Activated B cell treated with CpG ODN at 0.5 μM for 24 hours (primary cell): ENCODE results near the gene NEK4. TPM values are rescaled to one million over a fixed set of nuclear protein-coding genes. Genes with fewer than 3 reads are reported as not detected.

Experiments
- ATAC-seq: fragments of 200-7000 bp; cut with Tn5 transposase; one replicate; pipeline ENCODE4 v1.10.0; 2021; ENCODE audit warnings: low read depth, mild to moderate bottlenecking, moderate library complexity
- CTCF ChIA-PET: fragments of 350-600 bp; sonication (Branson Sonifier 250); formaldehyde crosslinking; loops from one replicate; lab custom pipeline; 2021; ENCODE audit warnings: antibody characterized with exemption; lab: Charles Lee
- POLR2A ChIA-PET: fragments of 350-600 bp; sonication (Branson Sonifier 250); formaldehyde crosslinking; loops from one replicate; lab custom pipeline; 2021; ENCODE audit warnings: antibody characterized with exemption; lab: Charles Lee
- DNase-seq: peaks from one replicate; pipeline ENCODE4 v3.0.0; 2022
- H3K27ac Mint-ChIP-seq: one replicate; pipeline ENCODE4 v1.8.0; 2020; ENCODE audit warnings: mixed read lengths
- H3K27me3 Mint-ChIP-seq: one replicate; pipeline ENCODE4 v1.8.0; 2021; ENCODE audit warnings: mixed read lengths
- H3K36me3 Mint-ChIP-seq: one replicate; pipeline ENCODE4 v1.8.0; 2021; ENCODE audit warnings: low read depth, mixed read lengths
- H3K4me1 Mint-ChIP-seq: one replicate; pipeline ENCODE4 v1.8.0; 2021; ENCODE audit warnings: mixed read lengths
- H3K4me3 Mint-ChIP-seq: one replicate; pipeline ENCODE4 v1.8.0; 2020; ENCODE audit warnings: mild to moderate bottlenecking, mixed read lengths
- H3K9me3 Mint-ChIP-seq: one replicate; pipeline ENCODE4 v1.8.0; 2020; ENCODE audit warnings: mixed read lengths
- intact Hi-C: fragments of 100-400 bp; cut with micrococcal nuclease; formaldehyde crosslinking; loops from one replicate; pipeline ENCODE4 v1.15.1; 2024
- total RNA-seq: library from RNA; stranded (reverse); gene quantifications from 2 replicates; pipeline ENCODE4 v1.2.3, GENCODE V29; 2022
- TF ChIP-seq, protein P1 (sequence below): fragments of 200-600 bp; IDR thresholded peaks from one replicate; pipeline ENCODE4 v1.8.0; 2022; ENCODE audit warnings: antibody characterized with exemption, mild to moderate bottlenecking

The NEK4 gene
- 23.0 and 24.5 TPM in 2 replicates for total RNA-seq

DNA sequence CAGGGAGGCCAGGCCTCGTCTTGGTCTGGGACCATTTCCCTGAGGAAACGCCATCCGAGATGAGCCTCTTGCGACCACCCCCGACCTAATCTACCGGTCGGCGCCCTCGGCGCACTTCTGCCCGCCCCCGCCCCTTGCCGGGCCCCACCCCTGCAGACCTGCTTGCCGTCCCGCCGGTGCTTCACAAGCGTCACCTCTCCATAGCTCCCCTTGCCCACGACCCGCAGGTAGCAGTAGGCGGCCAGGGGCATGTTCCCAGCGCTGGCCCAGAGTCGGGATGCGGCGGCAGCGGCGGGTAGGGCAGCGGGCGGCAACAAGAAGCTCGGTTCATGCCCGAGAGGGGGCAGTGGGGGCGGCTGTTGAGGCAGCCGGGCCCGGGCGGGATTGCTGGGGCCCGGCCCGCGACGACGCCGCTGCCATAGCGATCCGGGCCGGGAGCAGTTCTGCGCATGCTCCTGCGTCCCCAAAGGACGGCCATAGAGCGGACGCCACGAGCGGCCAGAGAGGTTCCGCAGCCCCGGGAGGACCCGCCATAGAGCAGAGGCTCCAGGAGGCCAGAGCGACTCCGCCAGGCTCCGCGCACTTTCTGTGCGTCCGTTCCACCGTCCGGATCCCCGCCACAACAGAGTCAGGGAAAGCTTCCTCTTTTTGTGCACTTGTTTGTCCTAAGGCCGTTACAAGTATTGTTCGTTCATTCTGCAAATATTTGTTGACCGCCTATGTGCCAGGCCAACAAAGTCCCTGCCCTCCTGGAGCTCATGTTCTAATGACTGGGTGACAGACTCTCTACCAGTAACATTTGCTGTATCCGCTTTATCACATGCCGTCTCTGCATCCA is at the start of gene NEK4:
Gene NEK4 (minus strand): TSS at position 445 of the 838 bp plus-strand sequence. CDS start 194 bp downstream, at position 251.
- no peaks in the 10 kb centered on the region for H3K9me3 Mint-ChIP-seq
- peak; percentile 80 for DNase-seq
- POLR2A ChIA-PET, result interaction anchor here (0.6 to 2.2 kb wide), 14 partner anchors 9 to 577 kb away, joined by 3 to 44 read pairs (median 4); partner anchors contain the start of genes DCP1A, GLYCTK, SFMBT1 and TLR9
- peak; percentile 95 for ATAC-seq
- H3K4me1 Mint-ChIP-seq, result peaks cover 17% of the 10 kb centered on the region
- TF ChIP-seq, protein P1, sequence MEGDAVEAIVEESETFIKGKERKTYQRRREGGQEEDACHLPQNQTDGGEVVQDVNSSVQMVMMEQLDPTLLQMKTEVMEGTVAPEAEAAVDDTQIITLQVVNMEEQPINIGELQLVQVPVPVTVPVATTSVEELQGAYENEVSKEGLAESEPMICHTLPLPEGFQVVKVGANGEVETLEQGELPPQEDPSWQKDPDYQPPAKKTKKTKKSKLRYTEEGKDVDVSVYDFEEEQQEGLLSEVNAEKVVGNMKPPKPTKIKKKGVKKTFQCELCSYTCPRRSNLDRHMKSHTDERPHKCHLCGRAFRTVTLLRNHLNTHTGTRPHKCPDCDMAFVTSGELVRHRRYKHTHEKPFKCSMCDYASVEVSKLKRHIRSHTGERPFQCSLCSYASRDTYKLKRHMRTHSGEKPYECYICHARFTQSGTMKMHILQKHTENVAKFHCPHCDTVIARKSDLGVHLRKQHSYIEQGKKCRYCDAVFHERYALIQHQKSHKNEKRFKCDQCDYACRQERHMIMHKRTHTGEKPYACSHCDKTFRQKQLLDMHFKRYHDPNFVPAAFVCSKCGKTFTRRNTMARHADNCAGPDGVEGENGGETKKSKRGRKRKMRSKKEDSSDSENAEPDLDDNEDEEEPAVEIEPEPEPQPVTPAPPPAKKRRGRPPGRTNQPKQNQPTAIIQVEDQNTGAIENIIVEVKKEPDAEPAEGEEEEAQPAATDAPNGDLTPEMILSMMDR, result no peak
- peak within 1 kb of the TSS; percentile 95 for H3K27ac Mint-ChIP-seq
- intact Hi-C loops, result loop anchor here (1.0 to 10.0 kb wide), 9 partner anchors 9 to 302 kb away; partner anchors contain the start of genes NT5DC2, PBRM1, SFMBT1 and SPCS1
- H3K36me3 Mint-ChIP-seq, result peaks cover 21% of the 10 kb centered on the region
- peak within 1 kb of the TSS; percentile 94 for H3K4me3 Mint-ChIP-seq
- CTCF ChIA-PET, result interaction anchor here (1.1 kb wide), 1 partner anchor 28 kb away, joined by 4 read pairs; no protein-coding TSS in a partner anchor
- no peaks in the 10 kb centered on the region for H3K27me3 Mint-ChIP-seq

DNA sequence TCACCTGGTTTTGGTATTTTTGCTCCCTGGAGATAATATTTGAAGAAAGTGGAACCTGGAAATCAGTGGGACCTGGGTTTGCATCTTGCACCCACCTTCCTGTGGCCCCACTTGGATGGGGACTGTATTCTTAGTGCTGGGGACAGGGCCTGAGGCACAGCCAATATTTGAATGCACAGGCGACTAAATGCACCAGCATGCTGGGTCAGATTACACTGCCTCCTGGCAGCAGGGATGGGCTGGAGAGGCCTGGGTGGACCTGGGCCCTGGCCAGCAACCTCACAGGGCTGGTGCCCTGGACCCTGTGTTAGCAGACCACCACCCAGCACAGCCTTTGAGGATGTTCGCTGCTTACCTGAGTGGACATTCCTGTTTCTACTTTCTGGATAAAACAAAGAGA is 49.2 kb upstream of the NEK4 start:
- intact Hi-C loops, result loop anchor here (5.0 kb wide), 1 partner anchor 48 kb away; the partner anchor contains the start of gene NEK4
- no peak overlapping the region for H3K4me3 Mint-ChIP-seq
- no peaks in the 10 kb centered on the region for H3K4me1 Mint-ChIP-seq
- H3K27me3 Mint-ChIP-seq, result no peaks in the 10 kb centered on the region
- H3K27ac Mint-ChIP-seq, result no peak overlapping the region
- no peaks in the 10 kb centered on the region for H3K9me3 Mint-ChIP-seq
- ChIA-PET CTCF (no interaction called here), POLR2A (no interaction called here)
- DNase-seq (no peak), ATAC-seq (no peak)
- H3K36me3 Mint-ChIP-seq, result no peaks in the 10 kb centered on the region
- TF ChIP-seq, protein P1, result no peak

DNA sequence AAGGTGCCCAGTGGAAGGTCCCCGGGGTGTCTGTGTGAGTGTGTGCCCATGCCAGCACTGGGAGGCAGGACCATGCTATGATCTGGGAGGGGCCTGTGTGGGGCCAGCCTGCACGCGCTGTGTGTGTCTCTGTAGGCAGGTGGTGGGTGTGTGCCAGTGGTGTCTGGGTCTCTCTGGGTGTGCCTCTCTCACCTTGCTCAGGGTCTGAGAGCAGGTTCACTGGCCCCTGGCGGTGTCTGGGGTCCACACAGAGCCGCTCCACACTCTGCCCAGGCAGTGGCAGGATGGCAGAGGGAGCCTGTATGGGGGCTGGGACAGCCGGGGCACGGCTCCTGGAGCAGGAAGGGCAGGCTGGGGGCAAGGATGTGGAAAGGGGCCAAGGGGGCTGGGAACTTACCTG is 47.1 kb upstream of the NEK4 start:
- H3K27me3 Mint-ChIP-seq, result no peaks in the 10 kb centered on the region
- H3K27ac Mint-ChIP-seq, result no peak overlapping the region
- intact Hi-C loops, result loop anchor here (5.0 kb wide), 1 partner anchor 46 kb away; the partner anchor contains the start of gene NEK4
- POLR2A ChIA-PET, result no interaction called here
- DNase-seq (no peak), ATAC-seq (no peak)
- TF ChIP-seq, protein P1, result no peak
- CTCF ChIA-PET, result no interaction called here
- H3K4me1 Mint-ChIP-seq, result no peaks in the 10 kb centered on the region
- no peaks in the 10 kb centered on the region for H3K9me3 Mint-ChIP-seq
- H3K4me3 Mint-ChIP-seq, result no peak overlapping the region
- H3K36me3 Mint-ChIP-seq, result no peaks in the 10 kb centered on the region

DNA sequence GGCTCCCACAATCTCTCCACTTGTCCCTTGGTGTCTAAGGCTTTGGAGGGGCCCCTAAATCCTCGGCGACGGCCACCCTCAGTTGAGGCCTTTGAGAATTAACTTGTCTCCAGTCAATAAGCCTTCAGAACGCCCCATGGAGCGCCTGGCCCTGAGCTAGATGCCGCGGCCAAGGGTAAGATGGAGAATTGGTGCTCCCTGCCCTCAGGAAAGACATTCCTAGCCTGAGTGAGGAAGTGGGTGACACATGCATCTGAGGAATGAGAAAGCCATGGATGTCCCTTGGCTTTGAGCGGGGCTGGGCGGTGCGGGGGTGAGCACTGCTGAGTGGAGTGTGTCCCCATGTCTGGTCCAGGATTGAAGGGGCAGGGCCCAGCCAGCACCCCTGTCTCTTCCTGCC is 46.5 kb upstream of the NEK4 start:
- ChIA-PET POLR2A (no interaction called here), CTCF (no interaction called here)
- H3K9me3 Mint-ChIP-seq, result no peaks in the 10 kb centered on the region
- H3K36me3 Mint-ChIP-seq, result no peaks in the 10 kb centered on the region
- H3K27ac Mint-ChIP-seq, result no peak overlapping the region
- TF ChIP-seq, protein P1, result no peak
- ATAC-seq, result no peak
- H3K4me1 Mint-ChIP-seq, result no peaks in the 10 kb centered on the region
- DNase-seq, result no peak
- intact Hi-C loops, result loop anchor here (5.0 kb wide), 1 partner anchor 45 kb away; the partner anchor contains the start of gene NEK4
- H3K4me3 Mint-ChIP-seq, result no peak overlapping the region
- H3K27me3 Mint-ChIP-seq, result no peaks in the 10 kb centered on the region

DNA sequence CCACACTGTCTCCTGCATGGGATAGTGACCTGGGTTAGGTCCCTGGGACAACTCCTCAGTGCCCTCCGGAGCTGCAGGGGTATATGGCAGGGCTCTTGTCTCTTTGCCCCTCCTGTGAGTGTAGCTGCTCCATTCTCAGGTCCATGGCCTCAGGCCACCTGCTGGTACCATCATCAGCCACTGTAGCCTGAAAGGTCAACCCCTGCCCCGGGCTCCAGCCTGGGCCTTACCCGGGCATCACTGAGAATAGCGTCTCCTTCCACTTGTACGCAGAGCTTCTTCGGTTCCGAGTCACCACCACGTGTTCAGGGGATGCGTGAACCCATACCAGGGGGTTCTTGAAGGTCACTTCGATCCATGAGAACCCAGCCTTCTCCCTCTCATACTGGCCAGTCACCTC is 45.9 kb upstream of the NEK4 start:
- no peak for DNase-seq
- Mint-ChIP-seq H3K4me1 (no peaks in the 10 kb centered on the region), H3K36me3 (no peaks in the 10 kb centered on the region), H3K4me3 (no peak overlapping the region), H3K27ac (no peak overlapping the region), H3K9me3 (no peaks in the 10 kb centered on the region), H3K27me3 (no peaks in the 10 kb centered on the region)
- TF ChIP-seq, protein P1, result no peak
- ChIA-PET POLR2A (no interaction called here), CTCF (no interaction called here)
- intact Hi-C loops, result loop anchor here (5.0 kb wide), 1 partner anchor 44 kb away; the partner anchor contains the start of gene NEK4
- ATAC-seq, result no peak
